HL-60 (cell line): ENCODE results near the gene GRK1.

Experiments
- CTCF ChIP-seq: IDR thresholded peaks from one replicate; pipeline ENCODE4 v1.5.1; 2011; ENCODE audit warnings: low read length, control low read depth, inconsistent platforms; ENCODE audit not compliant: insufficient read depth
- POLR2AphosphoS5 ChIP-seq: IDR thresholded peaks from 2 replicates; pipeline ENCODE4 v1.6.1; 2012; ENCODE audit warnings: low read depth

GRCh38 chr13:113786262-113786841 lies 119.3 kb downstream of the GRK1 start:
- TF ChIP-seq POLR2AphosphoS5 (no peak), CTCF (no peak)
